Stimulated activated CD4-positive, alpha-beta T cell treated with anti-CD3 and anti-CD28 coated beads, Interleukin-4, amount 100 ng/mL, for 24 hours (primary cell): ENCODE results near the gene MACROH2A1.

Source experiments
- DNase-seq: peaks from one replicate; pipeline ENCODE4 v3.0.0-alpha.2; 2020

The MACROH2A1 gene

GRCh38 chr5:135350536-135350935, 48.5 kb downstream of the MACROH2A1 start:
- no peak for DNase-seq

GRCh38 chr5:135349886-135350285, 49.1 kb downstream of the MACROH2A1 start:
- DNase-seq, result no peak

- no peak for DNase-seq
These were observed 49.6 kb downstream of the MACROH2A1 start for GRCh38 chr5:135349451-135349850.

GRCh38 chr5:135348918-135349317, 50.1 kb downstream of the MACROH2A1 start:
- DNase-seq, result no peak

- no peak for DNase-seq
These were observed 51.6 kb downstream of the MACROH2A1 start for GRCh38 chr5:135347392-135347791.

GRCh38 chr5:135345956-135346731, 52.9 kb downstream of the MACROH2A1 start:
- DNase-seq, result no peak

GRCh38 chr5:135344349-135344748, 54.7 kb downstream of the MACROH2A1 start:
- DNase-seq, result no peak

- DNase-seq, result no peak
These were observed 55.6 kb downstream of the MACROH2A1 start for GRCh38 chr5:135343413-135343812.

- DNase-seq, result no peak
These were observed 56.5 kb downstream of the MACROH2A1 start for GRCh38 chr5:135342551-135342875.

GRCh38 chr5:135341696-135342550, 57.1 kb downstream of the MACROH2A1 start:
- DNase-seq, result no peak

GRCh38 chr5:135341016-135341666, 57.9 kb downstream of the MACROH2A1 start:
- DNase-seq, result no peak

GRCh38 chr5:135340568-135340967, 58.5 kb downstream of the MACROH2A1 start:
- no peak for DNase-seq

GRCh38 chr5:135339623-135340022, 59.4 kb downstream of the MACROH2A1 start:
- no peak for DNase-seq

GRCh38 chr5:135339189-135339588, 59.8 kb downstream of the MACROH2A1 start:
- no peak for DNase-seq

GRCh38 chr5:135337064-135337463, 62.0 kb downstream of the MACROH2A1 start:
- DNase-seq, result no peak

- no peak for DNase-seq
These were observed 63.8 kb downstream of the MACROH2A1 start for GRCh38 chr5:135335031-135335828.

- DNase-seq, result no peak
These were observed 65.1 kb downstream of the MACROH2A1 start for GRCh38 chr5:135333732-135334515.

- DNase-seq, result no peak
These were observed 66.4 kb downstream of the MACROH2A1 start for GRCh38 chr5:135332519-135333150.

GRCh38 chr5:135331612-135332011, 67.4 kb downstream of the MACROH2A1 start:
- DNase-seq, result no peak

GRCh38 chr5:135330798-135331096, 68.3 kb downstream of the MACROH2A1 start:
- no peak for DNase-seq

GRCh38 chr5:135329913-135330797, 68.9 kb downstream of the MACROH2A1 start:
- DNase-seq, result no peak
